Activated CD4-positive, alpha-beta T cell treated with anti-CD3 and anti-CD28 coated beads, Interleukin-2, amount 10 ng/mL, durations not matched to agents 7 days and 5 days (primary cell): ENCODE data around the gene PNLIPRP2. TPM values are rescaled to one million over a fixed set of nuclear protein-coding genes. Genes with fewer than 3 reads are reported as not detected.

ENCODE experiments used
- CTCF ChIA-PET: fragments of 350-600 bp; sonication (Branson Sonifier 250); formaldehyde crosslinking; loops from one replicate; lab custom pipeline; 2021; ENCODE audit warnings: antibody characterized with exemption; lab: Charles Lee
- POLR2A ChIA-PET: fragments of 350-600 bp; sonication (Branson Sonifier 250); formaldehyde crosslinking; loops from one replicate; lab custom pipeline; 2021; ENCODE audit warnings: antibody characterized with exemption; lab: Charles Lee
- DNase-seq: peaks from one replicate; pipeline ENCODE4 v3.0.0-alpha.2; 2020
- H3K27ac Mint-ChIP-seq: one replicate; pipeline ENCODE4 v1.8.0; 2021; ENCODE audit warnings: mild to moderate bottlenecking, moderate library complexity, mixed read lengths
- H3K27me3 Mint-ChIP-seq: one replicate; pipeline ENCODE4 v1.8.0; 2021; ENCODE audit warnings: mixed read lengths
- H3K36me3 Mint-ChIP-seq: one replicate; pipeline ENCODE4 v1.8.0; 2021; ENCODE audit warnings: low read depth, mixed read lengths
- H3K4me1 Mint-ChIP-seq: one replicate; pipeline ENCODE4 v1.8.0; 2021; ENCODE audit warnings: mixed read lengths
- H3K4me3 Mint-ChIP-seq: one replicate; pipeline ENCODE4 v1.8.0; 2021; ENCODE audit warnings: mild to moderate bottlenecking, moderate library complexity, mixed read lengths
- H3K9me3 Mint-ChIP-seq: one replicate; pipeline ENCODE4 v1.8.0; 2021; ENCODE audit warnings: mixed read lengths
- total RNA-seq, 2 experiments: library from RNA; stranded (reverse); gene quantifications; one replicate each; pipeline ENCODE4 v1.2.3, GENCODE V29; 2021

PNLIPRP2 gene
- total RNA-seq, 2 experiments from 2014 or later: not detected

DNA sequence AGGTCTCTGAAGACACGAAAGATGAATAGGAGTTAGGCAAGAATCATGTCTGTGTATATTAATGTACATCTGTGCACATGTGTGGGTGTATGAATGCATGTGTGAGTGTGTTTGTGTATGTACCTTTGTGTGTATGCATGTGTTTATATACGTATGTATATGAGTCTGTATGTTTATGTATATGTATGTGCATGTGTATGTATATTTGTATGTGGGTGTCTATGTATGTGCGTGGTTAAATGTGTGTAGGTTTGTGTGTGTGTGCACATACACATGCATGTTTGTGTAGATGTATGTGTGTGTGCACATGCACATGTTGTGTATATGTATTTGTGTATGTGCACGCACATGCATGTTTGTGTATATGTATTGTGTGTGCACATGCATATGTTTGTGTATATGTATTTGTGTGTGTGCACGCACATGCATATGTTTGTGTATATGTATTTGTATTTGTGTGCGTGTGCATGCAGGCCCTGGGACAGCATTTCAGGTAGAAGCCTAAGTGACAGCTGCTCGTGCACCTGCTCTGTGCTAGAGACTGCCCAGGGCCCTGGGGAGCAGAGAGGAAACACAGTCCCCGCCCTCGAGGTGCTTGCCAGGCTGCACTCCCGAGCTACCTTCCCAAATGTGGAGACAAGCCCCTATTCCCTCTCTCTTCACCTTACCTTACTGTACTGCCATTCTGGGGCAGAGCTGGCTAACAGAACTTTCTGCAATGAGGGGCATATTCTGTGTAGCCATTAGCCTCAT is 17.9 kb upstream of the PNLIPRP2 start:
- Mint-ChIP-seq H3K4me1 (no peaks in the 10 kb centered on the region), H3K27me3 (no peaks in the 10 kb centered on the region), H3K9me3 (no peaks in the 10 kb centered on the region), H3K4me3 (no peak overlapping the region), H3K36me3 (no peaks in the 10 kb centered on the region), H3K27ac (no peak overlapping the region)
- DNase-seq: no peak
- CTCF ChIA-PET: no interaction called here
- POLR2A ChIA-PET: no interaction called here

GRCh38 chr10:116606061-116606483 is 14.7 kb upstream of the PNLIPRP2 start:
- no peaks in the 10 kb centered on the region for H3K9me3 Mint-ChIP-seq
- peaks cover 6% of the 10 kb centered on the region for H3K27me3 Mint-ChIP-seq
- POLR2A ChIA-PET: no interaction called here
- H3K4me1 Mint-ChIP-seq: no peaks in the 10 kb centered on the region
- H3K36me3 Mint-ChIP-seq: no peaks in the 10 kb centered on the region
- CTCF ChIA-PET: interaction anchor here (1.1 kb wide), 1 partner anchor 8 kb away, joined by 4 read pairs; no protein-coding TSS in a partner anchor
- no peak for DNase-seq
- no peak overlapping the region for H3K27ac Mint-ChIP-seq
- H3K4me3 Mint-ChIP-seq: no peak overlapping the region

- CTCF ChIA-PET: interaction anchor here (1.1 kb wide), 1 partner anchor 9 kb away, joined by 4 read pairs; no protein-coding TSS in a partner anchor
- no peak overlapping the region for H3K27ac Mint-ChIP-seq
These were observed 13.4 kb upstream of the PNLIPRP2 start for GRCh38 chr10:116607336-116607735.

GRCh38 chr10:116608686-116609594 is 11.8 kb upstream of the PNLIPRP2 start:
- DNase-seq: no peak
- no peak overlapping the region for H3K4me3 Mint-ChIP-seq
- H3K36me3 Mint-ChIP-seq: no peaks in the 10 kb centered on the region
- H3K27me3 Mint-ChIP-seq: peaks cover 6% of the 10 kb centered on the region
- ChIA-PET CTCF (no interaction called here), POLR2A (no interaction called here)
- no peaks in the 10 kb centered on the region for H3K4me1 Mint-ChIP-seq
- H3K27ac Mint-ChIP-seq: no peak overlapping the region
- no peaks in the 10 kb centered on the region for H3K9me3 Mint-ChIP-seq

More at GRCh38 chr10:116607336-116607735, 13.4 kb upstream of the PNLIPRP2 start:
- Mint-ChIP-seq H3K4me3 (no peak overlapping the region), H3K36me3 (no peaks in the 10 kb centered on the region), H3K9me3 (no peaks in the 10 kb centered on the region), H3K27me3 (peaks cover 6% of the 10 kb centered on the region), H3K4me1 (no peaks in the 10 kb centered on the region)
- POLR2A ChIA-PET: no interaction called here
- DNase-seq: no peak

GRCh38 chr10:116610443-116611152 is 10.2 kb upstream of the PNLIPRP2 start:
- Mint-ChIP-seq H3K36me3 (no peaks in the 10 kb centered on the region), H3K27me3 (peaks cover 6% of the 10 kb centered on the region), H3K9me3 (no peaks in the 10 kb centered on the region), H3K4me3 (no peak overlapping the region), H3K27ac (no peak overlapping the region), H3K4me1 (no peaks in the 10 kb centered on the region)
- ChIA-PET POLR2A (no interaction called here), CTCF (interaction anchor here (0.6 kb wide), 1 partner anchor 24 kb away, joined by 4 read pairs; no protein-coding TSS in a partner anchor)
- DNase-seq: no peak

DNA sequence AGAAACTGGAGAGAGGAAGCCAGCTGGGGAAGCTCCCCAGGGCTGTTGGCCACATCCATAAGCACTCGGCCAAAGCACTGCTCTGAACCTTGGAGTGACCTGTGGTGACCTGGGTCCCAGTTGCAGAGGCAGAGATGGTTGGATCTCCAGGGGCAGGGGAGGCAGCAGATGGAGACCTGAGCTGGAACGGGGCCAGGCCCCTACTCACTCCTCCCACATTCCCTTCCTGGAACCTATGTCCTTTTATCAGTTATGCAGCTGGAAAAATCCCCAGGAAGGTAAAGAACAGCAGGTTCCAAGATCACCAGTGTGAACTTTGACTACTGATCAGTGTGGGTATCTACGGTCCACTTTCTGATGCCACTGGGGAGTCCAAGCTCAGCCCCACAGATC is 9.6 kb upstream of the PNLIPRP2 start:
- H3K9me3 Mint-ChIP-seq: no peaks in the 10 kb centered on the region
- H3K4me1 Mint-ChIP-seq: no peaks in the 10 kb centered on the region
- no peak overlapping the region for H3K4me3 Mint-ChIP-seq
- peaks cover 6% of the 10 kb centered on the region for H3K27me3 Mint-ChIP-seq
- ChIA-PET POLR2A (no interaction called here), CTCF (no interaction called here)
- no peak overlapping the region for H3K27ac Mint-ChIP-seq
- no peak for DNase-seq
- H3K36me3 Mint-ChIP-seq: no peaks in the 10 kb centered on the region

DNA sequence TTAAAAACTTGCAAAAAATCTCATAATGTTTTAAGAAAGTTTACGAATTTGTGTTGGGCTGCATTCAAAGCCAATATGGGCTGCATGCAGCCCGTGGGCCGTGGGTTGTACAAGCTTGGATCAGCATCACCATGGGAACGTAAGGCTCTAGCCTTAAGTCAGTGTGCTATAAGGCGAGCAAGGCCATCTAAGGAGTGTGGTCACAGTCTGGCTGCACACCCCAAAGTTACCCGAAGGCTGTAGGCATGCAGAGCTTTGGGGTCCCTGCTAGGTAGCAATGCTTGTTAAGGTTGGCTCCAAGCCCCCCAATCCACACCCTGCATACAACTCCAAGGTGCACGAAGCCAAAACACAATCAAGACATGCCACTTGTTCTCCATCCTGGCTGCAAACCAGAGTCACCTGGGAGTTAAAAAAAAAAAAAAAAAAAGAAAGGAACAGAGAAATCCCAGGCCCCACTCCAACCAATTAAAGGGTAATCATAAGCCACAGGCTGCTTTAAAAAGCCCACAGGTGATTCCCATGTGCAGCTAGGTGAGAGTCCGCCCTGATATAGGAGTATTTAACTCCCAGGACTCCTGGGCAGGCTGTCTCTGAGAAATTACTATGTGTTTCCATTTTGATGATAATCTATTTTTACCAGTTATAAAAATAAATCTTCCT is 8.5 kb upstream of the PNLIPRP2 start:
- ChIA-PET CTCF (interaction anchor here (0.8 kb wide), 1 partner anchor 563 kb away, joined by 3 read pairs; no protein-coding TSS in a partner anchor), POLR2A (interaction anchor here (0.6 kb wide), 1 partner anchor 341 kb away, joined by 3 read pairs; no protein-coding TSS in a partner anchor)
- H3K4me1 Mint-ChIP-seq: no peaks in the 10 kb centered on the region
- no peaks in the 10 kb centered on the region for H3K9me3 Mint-ChIP-seq
- no peaks in the 10 kb centered on the region for H3K36me3 Mint-ChIP-seq
- no peak overlapping the region for H3K27ac Mint-ChIP-seq
- peaks cover 6% of the 10 kb centered on the region for H3K27me3 Mint-ChIP-seq
- DNase-seq: no peak
- H3K4me3 Mint-ChIP-seq: no peak overlapping the region

GRCh38 chr10:116613471-116613870 is 7.3 kb upstream of the PNLIPRP2 start:
- Mint-ChIP-seq H3K27ac (no peak overlapping the region), H3K4me3 (no peak overlapping the region), H3K36me3 (no peaks in the 10 kb centered on the region), H3K4me1 (no peaks in the 10 kb centered on the region), H3K9me3 (no peaks in the 10 kb centered on the region), H3K27me3 (peaks cover 6% of the 10 kb centered on the region)
- no peak for DNase-seq
- CTCF ChIA-PET: no interaction called here
- POLR2A ChIA-PET: no interaction called here

DNA sequence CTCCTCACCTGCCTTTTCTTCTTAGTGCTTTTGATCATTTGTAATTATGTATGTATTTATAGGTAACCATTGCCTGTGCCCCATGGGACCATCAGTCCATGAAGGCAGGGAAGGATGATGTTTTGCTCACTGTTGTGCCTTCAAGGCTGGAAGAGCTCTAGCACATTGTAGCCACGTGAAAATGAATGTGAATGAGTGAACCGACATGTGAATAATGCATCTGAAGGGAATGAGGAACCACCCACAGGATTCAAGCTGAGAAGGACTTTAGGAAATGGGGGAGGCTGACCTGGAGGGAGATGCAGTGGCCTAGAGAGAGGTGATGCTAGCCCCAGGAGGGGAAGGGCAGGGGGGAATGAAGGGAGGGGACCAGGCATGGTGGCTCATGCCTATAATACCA is 6.0 kb upstream of the PNLIPRP2 start:
- H3K27ac Mint-ChIP-seq: no peak overlapping the region
- POLR2A ChIA-PET: no interaction called here
- no peak for DNase-seq

DNA sequence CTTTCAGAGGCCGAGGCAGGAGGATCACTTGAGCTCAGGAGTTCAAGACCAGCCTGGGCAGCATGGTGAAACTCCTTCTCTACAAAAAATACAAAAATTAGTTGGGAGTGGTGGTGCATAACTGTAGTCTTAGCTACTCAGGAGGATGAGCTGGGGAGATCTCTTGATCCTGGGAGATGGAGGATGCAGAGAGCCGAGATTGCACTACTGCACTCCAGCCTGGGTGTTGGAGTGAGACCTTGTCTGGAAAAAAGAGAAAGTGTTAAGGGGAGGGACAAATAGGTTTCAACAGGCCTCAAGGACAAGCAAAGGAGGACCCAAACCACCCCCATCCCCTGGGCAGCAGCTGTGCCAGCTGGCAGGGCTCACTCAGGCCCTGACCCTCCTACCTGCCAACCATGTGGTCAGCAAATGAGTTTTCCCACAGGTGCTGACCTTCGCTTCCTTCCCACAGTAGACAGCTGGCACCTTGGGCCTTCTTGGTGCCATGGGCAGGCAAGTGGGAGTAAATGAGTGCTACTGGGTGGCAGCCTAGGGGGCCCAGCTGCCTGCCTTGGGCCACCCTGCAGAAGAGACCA is 5.5 kb upstream of the PNLIPRP2 start:
- ChIA-PET POLR2A (no interaction called here), CTCF (no interaction called here)
- DNase-seq: no peak
- Mint-ChIP-seq H3K27me3 (no peaks in the 10 kb centered on the region), H3K27ac (no peak overlapping the region), H3K36me3 (no peaks in the 10 kb centered on the region), H3K4me3 (no peak overlapping the region), H3K4me1 (no peaks in the 10 kb centered on the region), H3K9me3 (no peaks in the 10 kb centered on the region)

More for the DNA sequence above, 6.0 kb upstream of the PNLIPRP2 start:
- no peak overlapping the region for H3K4me3 Mint-ChIP-seq
- no peaks in the 10 kb centered on the region for H3K4me1 Mint-ChIP-seq
- H3K9me3 Mint-ChIP-seq: no peaks in the 10 kb centered on the region
- no peaks in the 10 kb centered on the region for H3K36me3 Mint-ChIP-seq
- CTCF ChIA-PET: interaction anchor here (0.6 kb wide), 1 partner anchor 1336 kb away, joined by 3 read pairs; no protein-coding TSS in a partner anchor
- no peaks in the 10 kb centered on the region for H3K27me3 Mint-ChIP-seq

DNA sequence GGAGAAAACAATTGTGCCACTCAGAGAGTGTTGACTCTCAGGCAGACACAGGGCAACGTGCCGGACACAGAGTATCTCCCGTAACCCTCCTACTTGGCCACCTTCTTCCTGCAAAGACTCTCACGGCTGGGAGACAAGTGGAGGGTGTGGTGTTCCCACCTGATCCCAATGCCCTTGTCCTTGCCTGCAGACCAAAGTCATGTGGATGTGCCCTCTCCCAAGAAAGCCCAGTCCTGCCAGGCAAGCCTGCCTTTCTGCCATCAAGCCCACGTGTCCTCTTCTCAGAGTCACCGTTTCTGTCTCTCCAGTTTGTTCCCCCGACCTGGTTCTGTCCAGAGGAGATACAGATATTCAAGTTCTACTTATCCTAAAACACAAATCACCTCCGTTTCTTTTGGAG is 723 bp downstream of the PNLIPRP2 start:
- ChIA-PET POLR2A (no interaction called here), CTCF (no interaction called here)
- Mint-ChIP-seq H3K4me3 (no peak overlapping the region), H3K9me3 (no peaks in the 10 kb centered on the region), H3K36me3 (no peaks in the 10 kb centered on the region), H3K27me3 (peaks cover 8% of the 10 kb centered on the region), H3K27ac (no peak overlapping the region), H3K4me1 (no peaks in the 10 kb centered on the region)
- DNase-seq: no peak
